H1 (cell line): ENCODE data around the gene GK2. TPM values are rescaled to one million over a fixed set of nuclear protein-coding genes. Genes with fewer than 3 reads are reported as not detected.

Experiments
- polyA plus RNA-seq, 7 experiments: library from polyadenylated mRNA; depleted of rRNA in 3 of 7; stranded (reverse) in 5 of 7; unstranded in 2 of 7; fragments of >200 nt in 5 of 7; fragments of 200-250 nt in 2 of 7; gene quantifications; 1 replicate in 5 of 7; 2 replicates in 1 of 7; 4 replicates in 1 of 7; pipeline versions ENCODE4 v1.2.1 to v1.2.3, GENCODE V29; 2011 to 2013; ENCODE audit warnings: missing spikeins in 2 of 7, mixed read lengths in 2 of 7
- total RNA-seq: library from RNA; stranded (reverse); fragmentation: NEBNext Ultra II Directional; extraction: Animal tissue kit (Norgen Biotek cat#: 25700); gene quantifications from 2 replicates; pipeline ENCODE4 v1.2.1, GENCODE V29; 2021

GK2 gene
- total and polyA plus RNA-seq, 2 of the 8 experiments (the other 6 are each of a cell fraction or from before 2014, with no cell fraction given) = not detected

Other genes with a start within 250 kb of the GK2 start
- gene NAA11, start 82.2 kb downstream of the GK2 start, total RNA-seq = not detected in 2 replicates
- not detected in 2 replicates for gene NAA11, start 82.2 kb downstream of the GK2 start, polyA plus RNA-seq (2011; rRNA removed)